Limb (tissue), 2 donors: ENCODE measurements around the gene RCAN2.

Source experiments
- DNase-seq, 2 donors: peaks; one replicate each; pipeline ENCODE4 v3.0.0-alpha.2; 2016; ENCODE audit errors: extremely low spot score in 2 of 2

Gene RCAN2

GRCh38 chr6:46491201-46491627, at the start of gene RCAN2:
RCAN2 (minus strand) TSS chr6:46491449.
- DNase-seq, result peak; percentile 8 to 74

GRCh38 chr6:46539866-46540265, 48.6 kb upstream of the RCAN2 start:
- no peak for DNase-seq

GRCh38 chr6:46538800-46539480, 47.7 kb upstream of the RCAN2 start:
- no peak for DNase-seq

GRCh38 chr6:46530896-46531295, 39.6 kb upstream of the RCAN2 start:
- no peak for DNase-seq

- no peak for DNase-seq
These were observed 37.9 kb upstream of the RCAN2 start for GRCh38 chr6:46528961-46529750.

- no peak for DNase-seq
These were observed 35.4 kb upstream of the RCAN2 start for GRCh38 chr6:46526607-46527006.

GRCh38 chr6:46525583-46525982, 34.3 kb upstream of the RCAN2 start:
- DNase-seq, result no peak

- no peak for DNase-seq
These were observed 30.3 kb upstream of the RCAN2 start for GRCh38 chr6:46521464-46521971.

- no peak for DNase-seq
These were observed 26.0 kb upstream of the RCAN2 start for GRCh38 chr6:46517202-46517601.

GRCh38 chr6:46513533-46513932, 22.3 kb upstream of the RCAN2 start:
- no peak for DNase-seq

- DNase-seq, result no peak
These were observed 20.1 kb upstream of the RCAN2 start for GRCh38 chr6:46511320-46511719.

- peak in 1 of 2 donors; percentile 27 for DNase-seq
These were observed 19.4 kb upstream of the RCAN2 start for GRCh38 chr6:46510651-46511050.

- no peak for DNase-seq
These were observed 18.8 kb upstream of the RCAN2 start for GRCh38 chr6:46509981-46510510.

GRCh38 chr6:46509063-46509462, 17.8 kb upstream of the RCAN2 start:
- no peak for DNase-seq

GRCh38 chr6:46507426-46507825, 16.2 kb upstream of the RCAN2 start:
- no peak for DNase-seq

- no peak for DNase-seq
These were observed 14.7 kb upstream of the RCAN2 start for GRCh38 chr6:46505693-46506512.

- no peak for DNase-seq
These were observed 13.0 kb upstream of the RCAN2 start for GRCh38 chr6:46504242-46504641.

- DNase-seq, result no peak
These were observed 11.4 kb upstream of the RCAN2 start for GRCh38 chr6:46502486-46503119.

GRCh38 chr6:46501136-46502089, 10.2 kb upstream of the RCAN2 start:
- no peak for DNase-seq

GRCh38 chr6:46500382-46500781, 9.1 kb upstream of the RCAN2 start:
- DNase-seq, result no peak
